UCSD-AML1 (cell line): ENCODE measurements around the gene GLRX3.
"Not testable (repeated sequence)": the region's sequence is repeated elsewhere in the genome, so short reads cannot be mapped to it uniquely, and the experiment has no call there.

Source experiments
- DNase-seq: peaks from one replicate; lab custom pipeline; 2025; ENCODE audit not compliant: unreplicated experiment; lab: John Stamatoyannopoulos, UW

The GLRX3 gene

DNA sequence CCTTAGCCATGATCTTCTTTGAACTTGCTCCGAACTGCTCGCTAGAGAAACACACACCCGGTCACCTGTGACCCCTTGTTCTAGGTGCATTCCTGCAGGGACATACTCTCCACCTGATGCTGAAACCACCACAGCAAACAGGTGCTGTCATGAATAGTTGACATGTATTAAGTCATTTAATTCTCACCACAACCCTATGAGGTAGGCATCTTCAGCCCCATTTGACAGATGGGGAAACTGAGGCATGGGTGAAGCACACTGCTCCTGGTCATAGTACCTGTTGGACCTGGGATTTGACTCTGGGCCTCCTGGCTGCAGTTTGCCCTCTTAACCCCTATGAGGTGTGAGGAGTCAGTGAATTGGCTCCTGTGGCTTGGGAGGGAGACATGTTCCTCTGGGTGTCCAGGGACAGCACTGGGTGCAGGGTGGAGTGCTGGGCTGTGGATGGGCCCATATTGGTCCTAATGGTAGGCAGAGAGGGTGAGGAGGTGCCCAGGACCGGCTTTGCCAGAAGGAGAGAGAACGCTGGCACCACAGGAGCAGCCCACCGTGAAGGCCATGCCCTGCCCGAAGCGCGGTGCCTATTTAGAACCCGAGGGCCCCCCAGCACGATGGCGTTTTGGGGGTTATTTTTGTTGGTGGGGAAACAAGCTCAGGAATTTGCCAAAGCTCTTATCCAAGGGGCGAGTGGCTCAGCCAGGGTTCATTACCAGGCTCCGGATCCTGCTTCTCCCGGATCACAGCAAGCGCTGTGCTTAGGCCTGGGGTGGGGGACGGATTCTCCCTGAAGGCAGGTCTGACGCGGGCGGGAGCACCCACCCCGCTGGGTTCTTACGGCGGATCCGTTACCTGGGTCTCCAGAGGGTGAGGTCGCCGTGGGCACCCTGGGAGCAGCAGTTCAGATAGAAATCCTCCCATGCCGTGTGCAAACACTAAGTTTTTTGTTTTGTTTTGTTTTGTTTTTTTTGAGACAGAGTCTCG is 52.3 kb downstream of the GLRX3 start:
- DNase-seq: no peak

DNA sequence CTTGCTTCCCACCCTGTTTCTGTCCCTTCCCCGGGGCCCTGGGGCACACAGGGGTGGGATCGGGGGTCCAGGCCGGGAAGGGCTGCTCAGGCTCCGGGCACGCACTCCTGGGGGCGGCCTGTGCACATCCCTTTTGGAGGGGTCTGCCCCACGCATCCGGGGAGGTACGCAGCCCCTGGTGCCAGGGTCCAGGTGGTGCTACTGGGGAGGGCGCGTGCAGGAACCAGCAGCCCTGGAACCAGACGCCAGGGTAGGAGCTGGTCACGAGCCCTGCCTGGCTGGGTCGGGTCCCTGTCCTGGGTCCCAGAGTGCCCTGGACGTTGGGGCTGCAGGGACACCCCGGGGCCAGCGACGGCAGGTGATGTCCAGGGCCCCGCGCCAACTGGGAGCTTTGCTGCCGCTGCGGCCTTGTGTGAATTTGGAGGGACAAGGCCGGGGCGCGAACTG is 53.4 kb downstream of the GLRX3 start:
- DNase-seq: no peak

DNA sequence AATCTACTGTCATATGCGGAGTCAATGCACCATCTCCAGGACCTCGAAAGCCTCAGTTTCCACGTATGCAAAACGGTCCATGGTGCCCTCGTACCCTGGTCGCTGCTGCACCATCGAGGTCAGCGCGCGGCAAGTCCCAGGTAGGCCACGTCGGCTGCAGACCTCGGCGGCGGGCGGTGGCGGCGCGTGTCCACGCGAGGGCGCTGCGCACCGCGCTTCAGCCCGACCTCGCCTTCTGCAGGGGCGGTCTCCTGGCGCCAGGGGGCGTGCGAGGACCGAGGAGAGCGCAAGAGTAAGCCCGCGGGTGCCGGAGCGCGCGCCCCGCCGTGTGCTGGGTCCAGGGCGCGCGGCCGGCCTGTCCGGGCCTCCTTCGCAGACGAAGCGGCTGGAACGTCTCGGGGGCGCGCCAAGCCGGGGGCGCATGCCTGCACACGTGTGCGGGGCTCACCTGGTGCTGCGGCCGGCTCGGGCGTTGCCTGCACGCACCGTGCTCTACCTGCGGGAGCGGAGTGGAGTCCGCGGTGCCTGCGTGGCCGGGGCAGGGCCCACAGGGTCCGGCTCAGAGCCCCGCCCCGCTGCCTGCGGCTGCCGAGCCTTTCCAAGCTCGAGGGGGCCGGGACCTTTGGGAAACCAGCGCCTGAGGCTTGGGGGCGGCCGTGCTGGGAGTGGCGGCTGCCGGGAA is 54.0 kb downstream of the GLRX3 start:
- no peak for DNase-seq

DNA sequence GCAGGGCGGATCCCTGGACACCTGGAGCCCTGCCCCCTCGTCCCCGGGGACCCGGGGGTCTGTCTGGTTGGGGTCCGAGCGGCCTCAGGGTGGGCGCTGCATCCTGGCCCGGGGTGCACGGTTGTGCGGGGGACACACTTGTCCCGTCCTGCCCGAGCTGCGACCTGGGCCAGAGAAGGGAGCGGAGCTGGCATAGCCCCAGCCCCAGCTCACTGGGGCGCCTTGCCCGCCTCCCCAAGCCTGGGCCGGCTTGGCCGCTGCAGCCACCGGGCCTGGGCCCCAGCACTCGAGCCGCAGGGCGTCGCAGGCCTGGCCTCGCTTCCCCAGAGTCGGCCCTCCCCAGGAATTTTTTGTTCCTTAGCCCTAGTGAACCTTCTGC is 54.5 kb downstream of the GLRX3 start:
- DNase-seq: no peak

DNA sequence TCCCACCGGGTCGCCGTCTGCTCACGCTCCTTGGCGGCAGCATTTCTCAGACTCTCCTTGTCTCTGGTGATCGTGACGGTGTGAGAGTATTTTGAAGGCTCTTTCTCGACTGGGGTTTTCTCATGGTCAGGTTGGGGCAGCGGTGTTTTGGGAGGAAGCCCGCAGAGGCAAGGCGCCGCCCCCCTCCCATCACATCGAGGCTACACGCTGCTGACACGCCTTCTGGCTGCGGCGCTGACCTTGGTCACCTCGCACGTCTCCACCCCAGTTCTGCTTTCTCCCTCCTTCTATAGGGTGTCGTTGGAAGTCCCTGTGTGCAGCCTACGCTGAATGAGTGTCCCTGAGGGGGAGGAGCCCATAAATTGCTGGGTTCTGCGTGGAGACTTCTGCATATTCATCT is 55.2 kb downstream of the GLRX3 start:
- DNase-seq: no peak

DNA sequence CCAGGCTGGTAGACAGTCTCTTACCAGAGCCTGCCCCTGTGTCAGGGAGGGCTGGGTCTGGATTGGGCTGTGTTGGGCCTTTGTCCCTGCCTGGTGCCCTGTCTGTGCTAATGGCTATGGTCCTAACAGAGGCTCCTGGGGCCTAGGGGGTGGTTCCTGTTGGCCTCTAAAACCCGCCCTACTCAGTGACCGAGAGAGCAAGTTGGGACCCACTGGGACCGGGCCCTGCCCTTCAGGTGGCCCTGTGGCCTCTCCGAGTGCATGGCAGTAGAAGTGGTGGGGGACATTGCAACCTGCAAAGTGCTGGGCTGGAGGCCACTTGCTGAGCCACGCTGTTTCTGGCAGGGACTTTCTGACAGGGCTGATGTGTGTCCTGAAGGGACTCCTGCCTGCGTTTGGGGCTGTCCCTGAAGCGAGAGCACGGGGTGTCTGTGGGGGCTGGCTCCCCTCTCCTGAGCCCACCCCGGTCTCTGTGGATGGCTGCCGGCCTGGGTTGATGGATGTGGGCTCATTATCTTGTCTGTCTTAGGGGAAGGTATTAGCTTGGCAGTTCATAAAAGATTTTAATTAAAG is 56.2 kb downstream of the GLRX3 start:
- DNase-seq: no peak

DNA sequence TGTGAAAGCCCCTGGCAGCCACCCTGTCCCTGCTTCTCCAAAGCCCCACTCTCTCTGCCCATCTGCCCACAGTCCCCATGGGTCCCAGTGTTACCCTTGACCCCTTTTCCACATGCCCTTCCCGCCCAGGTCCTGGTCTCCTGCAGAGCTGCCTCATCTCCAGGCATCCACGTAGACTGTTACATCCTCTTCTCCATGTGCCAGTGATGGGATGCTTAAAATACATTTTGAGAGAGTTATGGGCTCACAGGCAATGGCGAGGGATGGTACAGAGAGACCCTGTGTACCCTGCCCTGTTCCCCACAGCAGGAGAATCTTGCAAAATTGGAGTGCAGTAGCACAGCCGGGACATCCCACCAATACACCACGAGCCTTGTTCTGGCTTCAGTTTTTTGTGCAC is 56.8 kb downstream of the GLRX3 start:
- DNase-seq: no peak

DNA sequence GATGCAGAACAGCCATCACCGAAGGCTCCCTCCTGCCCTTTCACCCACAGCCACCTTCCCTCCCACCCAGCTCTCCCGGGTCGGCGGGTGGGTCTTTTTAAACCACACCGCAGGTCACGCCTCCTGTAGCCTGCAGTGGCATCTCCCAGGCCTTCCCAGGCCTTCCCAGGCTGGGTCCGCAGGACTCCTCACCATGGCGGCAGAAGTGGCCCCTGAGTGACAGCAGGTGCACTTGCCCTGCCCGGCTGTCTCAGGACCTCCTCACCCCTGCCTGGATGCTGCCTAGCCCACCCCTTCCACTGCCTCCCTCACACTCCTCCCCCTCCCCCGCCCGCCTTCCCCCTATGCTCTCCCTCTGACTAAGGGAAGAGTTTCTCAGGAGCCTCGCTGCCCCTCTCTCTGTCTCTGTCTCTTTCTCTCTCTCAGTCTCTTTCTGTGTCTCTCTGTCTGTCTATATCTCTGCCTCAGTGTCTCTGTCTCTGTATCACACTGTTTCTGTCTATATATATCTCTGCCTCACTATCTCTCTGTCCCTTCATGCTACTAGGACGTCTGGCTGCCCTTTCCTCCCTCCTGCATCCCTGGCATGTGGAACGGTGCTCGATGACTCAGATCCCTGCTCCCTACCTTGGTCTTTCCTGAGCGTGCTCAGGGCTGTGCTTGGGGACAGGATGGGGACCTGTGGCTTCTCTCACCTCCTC is 57.5 kb downstream of the GLRX3 start:
- no peak for DNase-seq

DNA sequence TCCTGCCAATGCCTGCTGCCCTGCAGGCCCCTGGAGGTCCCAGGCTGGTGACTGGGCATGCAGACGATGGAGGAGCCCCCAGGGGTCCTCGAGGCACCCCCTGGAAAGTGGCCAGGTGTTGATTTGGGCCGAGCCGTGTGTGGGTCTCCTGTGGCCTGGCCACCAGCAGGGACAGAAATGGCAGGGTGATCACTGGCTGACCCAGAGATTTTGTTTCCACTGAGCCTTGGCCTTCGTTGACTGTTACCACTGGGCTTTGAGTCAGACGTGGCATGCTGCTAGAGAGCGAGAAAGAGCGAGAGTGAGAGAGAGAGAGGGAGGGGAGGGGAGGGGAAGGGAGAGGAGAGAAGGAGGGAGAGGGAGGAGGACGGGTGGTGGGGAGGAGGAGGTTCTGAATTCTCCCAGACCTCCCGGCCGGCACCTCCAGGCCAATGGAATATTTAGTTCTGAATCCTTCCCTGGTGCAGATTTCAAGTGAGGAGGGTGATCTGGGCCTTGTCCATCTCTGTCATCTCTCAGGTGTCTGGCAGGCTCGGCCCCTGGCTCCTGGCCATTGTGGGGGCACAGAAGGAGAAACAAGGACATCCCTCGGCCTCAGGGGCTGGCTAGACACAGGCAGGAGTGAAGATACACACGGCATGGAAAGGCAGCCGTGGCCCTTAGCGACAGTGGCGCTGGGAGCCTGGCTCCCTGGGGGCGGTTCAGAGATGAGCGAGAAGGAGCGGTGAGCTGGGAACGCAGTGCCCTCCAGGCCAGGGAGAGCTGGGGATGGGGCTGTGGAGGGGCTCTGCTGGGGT is 58.2 kb downstream of the GLRX3 start:
- DNase-seq: no peak

DNA sequence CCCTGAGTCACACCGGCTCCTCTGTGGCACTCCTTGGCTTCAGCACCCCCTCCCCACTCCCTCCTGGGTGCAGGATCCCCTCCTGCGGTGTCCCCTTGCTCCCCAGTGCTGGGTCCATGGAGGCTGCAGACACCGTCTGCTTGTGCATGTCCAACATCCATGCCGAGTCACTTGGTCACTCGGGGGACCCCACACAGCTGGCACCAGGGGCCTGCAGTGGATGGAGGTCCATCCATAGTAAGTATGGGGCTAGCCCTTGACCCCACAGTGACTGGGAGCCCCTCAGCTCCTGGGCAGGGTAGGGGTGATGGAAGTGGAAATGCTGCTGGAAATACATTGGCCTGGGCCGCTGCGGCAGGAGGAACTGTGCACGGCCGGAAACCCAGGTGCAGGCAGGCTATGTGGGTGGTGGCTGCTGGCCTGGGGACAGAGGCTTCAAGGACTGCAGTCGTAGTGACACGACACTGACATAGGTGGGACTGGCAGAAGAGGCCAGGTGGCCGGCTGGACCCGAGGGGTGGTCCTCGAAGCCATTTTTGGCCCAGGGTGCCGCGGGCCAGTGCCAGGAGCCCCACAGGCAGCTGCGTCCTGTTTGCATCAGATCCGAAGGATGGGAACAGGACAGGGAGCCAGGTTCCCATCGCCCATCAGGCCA is 58.9 kb downstream of the GLRX3 start:
- DNase-seq: no peak

DNA sequence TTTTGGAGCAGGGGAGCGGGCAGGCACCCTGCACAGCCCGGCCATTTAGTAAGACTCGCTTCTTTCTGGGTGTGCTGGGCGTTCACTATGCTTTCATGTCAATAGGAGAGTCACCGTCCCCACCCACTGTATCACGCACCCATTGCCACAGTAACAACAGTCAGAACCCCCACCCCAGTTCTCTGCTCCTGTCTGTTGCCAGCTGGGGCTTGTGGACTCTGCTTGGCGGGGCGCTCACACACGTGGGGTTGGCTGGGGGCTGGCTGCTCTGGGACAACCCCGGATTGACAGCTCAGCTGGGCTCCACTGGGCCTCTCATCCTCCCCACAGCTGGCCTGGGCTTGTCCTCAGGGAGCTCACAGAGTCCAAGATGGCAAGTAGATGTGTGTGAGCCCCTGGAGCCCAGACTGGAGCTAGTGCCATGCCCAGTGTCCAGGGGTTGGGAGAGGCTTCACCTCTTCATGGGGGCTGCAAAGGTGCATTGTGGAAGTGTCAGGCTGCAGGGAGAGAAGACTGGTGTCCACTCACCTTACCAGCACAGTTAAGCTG is 59.6 kb downstream of the GLRX3 start:
- DNase-seq: no peak

DNA sequence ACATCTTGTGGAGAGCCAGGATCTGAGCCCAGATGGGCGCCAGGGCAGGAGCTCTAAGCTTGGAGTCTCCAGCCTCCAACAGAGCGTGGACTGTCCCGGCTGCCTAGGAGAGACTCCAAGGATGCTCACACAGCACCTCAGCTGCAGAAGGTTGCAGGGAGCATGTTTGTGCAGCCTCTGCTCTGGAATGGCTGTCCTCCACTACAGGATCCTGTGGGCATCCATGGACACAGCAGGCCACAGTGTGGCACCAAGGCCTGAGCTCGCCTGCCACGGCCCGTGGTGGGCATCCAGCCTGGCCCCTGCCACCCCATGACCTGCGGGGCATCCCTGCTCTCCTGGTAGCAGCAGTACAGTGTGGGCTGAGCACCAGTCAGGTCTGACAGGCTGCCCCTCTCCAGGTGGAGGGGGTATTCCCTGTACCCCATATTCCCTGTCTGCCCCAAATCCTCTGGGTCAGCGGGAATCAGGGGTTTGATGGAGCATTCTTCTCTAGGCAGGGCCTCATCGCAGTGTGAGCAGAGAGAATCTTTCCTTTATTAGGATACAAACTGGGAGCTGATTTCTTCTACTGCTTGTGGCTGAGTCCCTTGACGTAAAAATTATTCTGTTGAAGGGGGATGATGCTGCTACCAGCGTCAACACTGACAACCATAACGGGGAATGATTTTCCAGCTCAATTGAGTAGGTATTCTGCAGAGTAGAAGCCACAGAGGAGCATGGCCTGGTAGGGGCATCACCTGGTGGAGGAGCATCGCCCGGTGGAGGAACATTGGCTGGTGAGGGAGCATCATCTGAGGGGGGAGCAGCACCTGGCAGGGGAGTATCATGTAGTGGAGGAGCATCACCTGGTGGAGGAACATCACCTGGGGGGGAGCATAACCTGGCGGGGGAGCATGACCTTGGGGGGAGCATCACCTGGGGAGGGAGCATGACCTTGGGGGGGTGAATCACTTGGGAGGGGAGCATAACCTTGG is 60.6 kb downstream of the GLRX3 start:
- no peak for DNase-seq

DNA sequence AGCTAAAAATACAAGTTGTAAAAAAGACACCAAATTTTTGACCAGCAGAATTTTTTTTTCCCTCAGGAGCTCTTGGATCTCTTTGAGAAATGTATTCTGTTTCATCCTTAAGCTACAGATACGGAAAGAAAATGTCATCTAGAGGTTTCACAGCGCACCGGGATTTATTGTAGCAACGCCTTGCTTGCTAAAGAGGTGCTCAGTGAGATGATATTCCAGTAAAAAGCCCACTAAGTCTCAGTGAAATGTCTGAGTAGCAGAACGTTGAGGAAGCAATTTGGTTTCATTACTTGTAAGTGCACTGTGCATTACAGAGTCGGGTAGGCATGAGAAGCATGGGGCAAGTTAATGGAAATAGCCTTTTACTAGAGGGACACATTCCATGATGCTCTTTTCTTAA is 62.5 kb downstream of the GLRX3 start:
- no peak for DNase-seq

DNA sequence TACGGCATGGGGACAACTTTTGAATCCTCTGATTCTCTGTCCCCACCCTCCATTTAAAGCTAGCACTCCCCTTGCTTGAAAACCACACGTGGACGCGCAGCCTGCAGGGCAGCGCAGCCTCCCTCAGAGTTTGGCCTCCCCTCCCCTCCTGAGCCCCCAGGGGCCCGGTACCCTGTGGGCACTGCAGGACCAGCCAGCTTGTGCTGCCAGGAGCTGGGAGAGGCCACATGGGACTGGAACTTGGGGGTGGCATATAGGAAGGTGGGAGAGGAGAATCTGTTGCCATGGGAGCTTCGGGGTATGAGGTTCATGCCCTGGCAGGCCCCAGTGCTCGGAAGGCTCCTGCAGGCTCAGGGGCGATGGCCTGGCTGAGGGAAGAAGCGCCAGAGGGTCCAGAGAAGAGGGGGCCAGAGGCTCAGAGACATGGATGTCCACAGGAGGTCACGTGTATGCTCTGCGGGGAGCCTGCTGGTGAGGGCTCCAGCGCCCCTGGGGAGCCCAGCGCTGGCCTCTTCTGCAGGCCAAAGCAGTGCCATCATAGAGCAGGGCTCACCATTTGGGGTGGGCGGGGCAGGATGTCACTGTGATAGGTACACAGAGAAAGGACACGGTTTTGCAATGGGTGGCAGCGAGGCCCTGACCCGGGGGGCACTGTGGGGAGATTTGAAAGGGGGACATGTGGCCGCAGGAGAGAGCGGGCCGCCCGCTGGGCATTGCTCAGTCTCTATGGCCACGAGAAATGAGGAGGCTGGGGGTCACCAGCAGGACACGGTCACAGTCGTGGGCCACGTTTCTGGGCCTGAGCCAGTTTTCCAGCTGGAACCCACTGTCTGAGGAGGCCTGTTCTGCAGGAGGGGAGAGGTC is 64.2 kb downstream of the GLRX3 start:
- no peak for DNase-seq

DNA sequence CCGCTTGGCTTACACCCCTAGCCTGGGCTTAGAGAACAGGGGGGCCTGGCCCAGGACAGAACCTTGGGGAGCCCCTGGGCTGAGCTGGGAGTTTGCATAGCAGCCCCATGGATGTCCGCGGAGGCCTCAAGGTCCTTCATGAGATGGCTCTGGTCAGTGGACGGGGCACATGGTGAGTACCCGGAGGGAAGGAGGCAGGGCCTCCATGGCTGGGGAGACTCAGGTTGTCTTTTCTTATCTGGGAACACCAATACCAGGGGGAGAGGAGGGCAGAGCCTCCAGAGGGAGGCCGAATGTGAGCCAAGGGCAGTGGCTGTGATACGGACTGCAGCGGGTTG is 64.8 kb downstream of the GLRX3 start:
- DNase-seq: no peak

DNA sequence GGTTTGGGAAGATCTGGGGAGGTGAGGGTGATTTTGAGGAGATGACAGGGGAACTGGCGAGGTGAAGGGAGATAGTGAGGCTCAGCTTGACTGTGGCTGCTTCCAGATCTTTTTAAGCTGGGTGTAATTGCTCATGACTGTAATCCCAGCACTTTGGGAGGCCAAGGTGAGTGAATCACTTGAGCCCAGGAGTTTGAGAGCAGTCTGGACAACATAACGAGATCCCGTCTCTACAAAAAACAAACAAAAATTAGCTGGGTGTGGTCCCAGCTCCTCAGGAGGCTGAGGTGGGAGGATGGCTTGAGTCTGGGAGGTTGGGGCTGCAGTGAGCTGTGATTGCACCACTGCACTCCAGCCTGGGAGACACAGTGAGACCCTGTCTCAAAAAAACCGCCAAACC is 66.0 kb downstream of the GLRX3 start:
- not testable (repeated sequence) for DNase-seq

DNA sequence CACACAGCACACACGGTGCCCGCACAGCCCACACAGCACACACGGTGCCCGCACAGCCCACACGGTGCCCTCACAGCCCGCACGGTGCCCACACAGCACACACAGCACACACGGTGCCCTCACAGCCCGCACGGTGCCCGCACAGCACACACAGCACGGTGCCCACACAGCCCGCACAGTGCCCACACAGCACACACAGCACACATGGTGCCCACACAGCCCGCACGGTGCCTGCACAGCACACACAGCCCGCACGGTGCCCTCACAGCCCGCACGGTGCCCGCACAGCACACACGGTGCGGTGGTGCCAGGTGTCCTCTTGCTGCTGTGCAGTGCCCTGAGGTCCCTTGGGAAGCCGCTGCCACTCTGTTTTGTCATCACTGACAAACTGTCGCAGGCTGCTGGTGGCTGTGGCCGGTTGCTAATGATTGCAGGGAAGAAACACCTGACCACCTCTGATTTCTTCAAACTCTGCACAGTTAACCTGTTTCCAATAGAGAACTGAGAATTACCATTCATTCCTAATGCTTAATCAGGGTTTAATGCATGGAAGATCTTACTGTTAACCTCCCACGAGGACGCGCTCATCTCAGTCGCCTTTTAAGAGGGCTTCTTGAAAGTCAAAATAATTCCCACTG is 66.9 kb downstream of the GLRX3 start:
- DNase-seq: no peak
